GM06990 (cell line): ENCODE data around the gene UPK1A.

ENCODE experiments used
- DNase-seq: peaks from one replicate; pipeline ENCODE4 v3.0.0-alpha.2; 2011; ENCODE audit not compliant: insufficient read length; ENCODE audit errors: extremely low read depth
- H3K27me3 ChIP-seq: replicated peaks from 2 replicates; pipeline ENCODE4 v1.6.0; 2011; ENCODE audit warnings: low read length; ENCODE audit not compliant: control insufficient read depth, insufficient read depth
- H3K36me3 ChIP-seq: 2 replicates; pipeline ENCODE4 v1.5.1; 2011; ENCODE audit warnings: low read length; ENCODE audit not compliant: control insufficient read depth, insufficient read depth
- H3K4me3 ChIP-seq: replicated peaks from 2 replicates; pipeline ENCODE4 v1.5.1; 2011; ENCODE audit warnings: low read depth, mild to moderate bottlenecking, control low read depth, low read length
- TF ChIP-seq, protein P1 (sequence below): IDR thresholded peaks from 2 replicates; pipeline ENCODE4 v1.5.1; 2011; ENCODE audit warnings: low read length, control low read depth, mild to moderate bottlenecking, inconsistent platforms; ENCODE audit not compliant: insufficient read depth, poor library complexity, severe bottlenecking

The UPK1A gene

DNA sequence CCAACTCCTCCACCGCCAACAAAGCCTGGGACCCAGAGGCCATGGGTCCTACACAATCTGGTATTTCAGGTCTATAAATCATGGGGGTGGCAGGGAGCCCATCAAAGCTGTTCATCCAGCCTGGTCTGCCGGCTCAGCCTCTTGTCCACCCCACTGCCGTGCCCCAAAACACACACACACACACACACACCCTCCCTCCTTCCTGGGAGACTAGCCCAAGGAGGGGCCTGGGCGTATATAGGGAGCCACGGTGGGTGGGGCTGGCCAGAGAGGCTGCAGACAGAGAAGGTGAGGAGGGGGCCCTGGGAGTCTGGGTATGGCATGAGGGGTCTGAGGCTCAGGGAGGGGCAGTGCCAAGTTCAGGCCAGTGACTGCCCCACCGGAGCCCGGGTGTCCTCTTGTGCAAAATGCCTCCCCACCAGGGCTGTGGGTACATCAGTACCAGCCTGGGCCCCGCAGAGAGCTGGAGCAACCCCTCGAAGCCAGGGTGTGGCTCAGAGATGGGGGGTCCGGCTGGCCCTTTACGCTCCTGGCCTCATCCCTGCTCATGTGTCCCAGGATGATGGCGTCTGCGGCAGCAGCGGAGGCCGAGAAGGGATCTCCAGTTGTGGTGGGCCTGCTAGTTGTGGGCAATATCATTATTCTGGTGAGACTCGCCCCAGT is at the start of gene UPK1A:
Gene UPK1A, plus strand, starts transcription at position 267 of the 663 bp plus-strand sequence. Its CDS starts 296 bp downstream, at position 563.
- no peak within 1 kb of the TSS for H3K4me3 ChIP-seq
- no peak for DNase-seq
- peaks cover under 1% of the 10 kb centered on the region; the same call in 1 of the 2 replicates for H3K36me3 ChIP-seq
- H3K27me3 ChIP-seq = peaks cover 2% of the 10 kb centered on the region
- TF ChIP-seq, protein P1, sequence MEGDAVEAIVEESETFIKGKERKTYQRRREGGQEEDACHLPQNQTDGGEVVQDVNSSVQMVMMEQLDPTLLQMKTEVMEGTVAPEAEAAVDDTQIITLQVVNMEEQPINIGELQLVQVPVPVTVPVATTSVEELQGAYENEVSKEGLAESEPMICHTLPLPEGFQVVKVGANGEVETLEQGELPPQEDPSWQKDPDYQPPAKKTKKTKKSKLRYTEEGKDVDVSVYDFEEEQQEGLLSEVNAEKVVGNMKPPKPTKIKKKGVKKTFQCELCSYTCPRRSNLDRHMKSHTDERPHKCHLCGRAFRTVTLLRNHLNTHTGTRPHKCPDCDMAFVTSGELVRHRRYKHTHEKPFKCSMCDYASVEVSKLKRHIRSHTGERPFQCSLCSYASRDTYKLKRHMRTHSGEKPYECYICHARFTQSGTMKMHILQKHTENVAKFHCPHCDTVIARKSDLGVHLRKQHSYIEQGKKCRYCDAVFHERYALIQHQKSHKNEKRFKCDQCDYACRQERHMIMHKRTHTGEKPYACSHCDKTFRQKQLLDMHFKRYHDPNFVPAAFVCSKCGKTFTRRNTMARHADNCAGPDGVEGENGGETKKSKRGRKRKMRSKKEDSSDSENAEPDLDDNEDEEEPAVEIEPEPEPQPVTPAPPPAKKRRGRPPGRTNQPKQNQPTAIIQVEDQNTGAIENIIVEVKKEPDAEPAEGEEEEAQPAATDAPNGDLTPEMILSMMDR = no peak

DNA sequence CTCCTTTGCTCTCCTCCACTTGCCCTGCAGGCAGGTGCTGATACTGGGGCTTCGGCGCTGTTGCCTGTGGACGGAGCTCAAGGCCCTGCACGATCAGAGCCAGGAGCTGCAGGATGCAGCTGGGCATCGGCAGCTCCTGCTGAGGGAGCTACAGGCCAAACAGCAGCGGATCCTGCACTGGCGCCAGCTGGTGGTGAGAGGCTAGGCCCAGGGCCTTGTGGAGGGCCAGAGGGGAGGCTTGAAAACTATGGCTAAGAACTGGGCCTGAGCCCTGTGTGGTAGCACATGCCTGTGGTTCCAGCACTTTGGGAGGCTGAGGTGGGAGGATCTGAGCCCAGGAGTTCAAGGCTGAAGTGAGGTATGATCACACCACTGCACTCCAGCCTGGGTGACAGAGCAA is 47.5 kb upstream of the UPK1A start:
- TF ChIP-seq, protein P1 = no peak
- no peak overlapping the region for H3K4me3 ChIP-seq
- H3K27me3 ChIP-seq = no peaks in the 10 kb centered on the region
- no peak for DNase-seq
- H3K36me3 ChIP-seq = peaks cover 34% of the 10 kb centered on the region

DNA sequence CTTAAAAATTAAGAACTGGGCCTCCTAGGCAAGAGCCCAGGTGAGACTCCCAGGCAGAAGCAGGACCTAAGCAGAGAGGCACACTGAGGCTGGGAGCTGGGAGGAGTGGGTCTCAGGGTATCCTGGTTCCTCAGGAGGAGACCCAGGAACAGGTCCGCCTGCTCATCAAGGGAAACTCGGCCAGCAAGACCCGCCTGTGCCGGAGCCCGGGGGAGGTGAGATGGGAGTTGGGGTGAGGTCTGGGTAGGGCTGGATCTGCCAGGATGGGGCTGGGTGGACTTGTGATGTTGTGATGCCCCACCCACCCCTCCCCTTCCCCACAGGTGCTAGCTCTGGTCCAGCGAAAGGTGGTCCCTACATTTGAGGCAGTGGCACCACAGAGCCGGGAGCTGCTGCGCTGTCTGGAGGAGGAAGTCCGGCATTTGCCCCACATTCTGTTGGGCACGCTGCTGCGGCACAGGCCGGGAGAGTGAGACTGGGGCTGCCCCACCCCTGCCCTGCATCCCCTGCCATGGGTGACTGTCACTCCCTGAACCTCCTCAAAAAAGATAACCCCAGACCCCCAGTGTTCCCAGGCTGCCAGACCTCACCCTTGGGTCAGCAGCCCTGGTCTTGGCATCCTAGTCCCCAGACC is 46.9 kb upstream of the UPK1A start:
- Histone ChIP-seq H3K4me3 (no peak overlapping the region), H3K27me3 (no peaks in the 10 kb centered on the region), H3K36me3 (peaks cover 34% of the 10 kb centered on the region)
- DNase-seq = no peak
- TF ChIP-seq, protein P1 = no peak

DNA sequence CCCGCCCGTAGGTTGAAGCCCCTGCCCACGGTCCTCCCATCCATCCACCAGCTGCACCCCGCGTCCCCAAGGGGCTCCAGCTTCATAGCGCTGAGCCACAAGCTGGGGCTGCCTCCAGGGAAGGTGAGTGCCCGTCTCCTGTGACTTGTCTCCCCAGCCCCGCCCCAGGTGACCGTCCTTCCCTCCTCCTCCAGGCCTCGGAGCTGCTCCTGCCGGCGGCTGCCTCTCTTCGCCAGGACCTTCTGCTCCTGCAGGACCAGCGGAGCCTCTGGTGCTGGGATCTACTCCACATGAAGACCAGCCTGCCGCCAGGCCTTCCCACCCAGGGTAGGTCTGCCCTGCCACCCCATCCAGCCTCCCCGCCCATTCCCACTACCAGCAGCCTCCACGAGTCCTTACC is 46.3 kb upstream of the UPK1A start:
- no peak overlapping the region for H3K4me3 ChIP-seq
- no peaks in the 10 kb centered on the region for H3K27me3 ChIP-seq
- peaks cover 34% of the 10 kb centered on the region for H3K36me3 ChIP-seq
- TF ChIP-seq, protein P1 = no peak
- no peak for DNase-seq

DNA sequence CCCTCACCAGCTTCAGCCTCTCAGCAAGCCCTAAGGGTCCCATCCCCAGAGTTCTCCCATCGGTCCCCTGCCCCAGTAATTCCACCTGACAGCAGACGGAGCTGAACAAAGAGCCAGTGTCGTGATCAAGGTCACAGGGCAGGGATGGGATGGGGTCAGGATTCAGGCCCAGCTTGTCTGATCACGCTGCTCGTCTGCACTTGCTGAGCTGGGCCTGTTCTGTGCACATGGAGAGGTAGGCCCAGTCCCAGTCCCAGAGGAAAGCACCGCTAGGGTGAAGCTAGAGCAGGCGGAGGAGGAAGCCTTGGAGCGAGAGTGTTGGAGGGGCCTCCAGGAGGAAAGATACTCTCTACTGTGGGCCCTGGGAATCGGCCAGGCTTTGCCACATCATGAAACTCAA is 44.6 kb upstream of the UPK1A start:
- H3K4me3 ChIP-seq = no peak overlapping the region
- TF ChIP-seq, protein P1 = no peak
- H3K27me3 ChIP-seq = no peaks in the 10 kb centered on the region
- no peak for DNase-seq
- H3K36me3 ChIP-seq = peaks cover 28% of the 10 kb centered on the region
